WTC11 (cell line): ENCODE measurements around the gene TOR1A. TPM values are rescaled to one million over a fixed set of nuclear protein-coding genes. Genes with fewer than 3 reads are reported as not detected.

ENCODE experiments used
- ATAC-seq: fragments of 200-7000 bp; cut with Tn5 transposase; 2 replicates; pipeline ENCODE4 v1.10.0; 2021; ENCODE audit warnings: mild to moderate bottlenecking, moderate library complexity
- CTCF ChIA-PET: fragments of 300-600 bp; sonication (Branson Sonifier 250); formaldehyde crosslinking; loops from one replicate; lab custom pipeline; 2021; ENCODE audit warnings: antibody characterized with exemption; lab: Charles Lee
- POLR2A ChIA-PET: fragments of 350-600 bp; sonication (Branson Sonifier 250); formaldehyde crosslinking; loops from one replicate; lab custom pipeline; 2021; ENCODE audit warnings: antibody characterized with exemption; lab: Charles Lee
- DNase-seq: peaks from one replicate; pipeline ENCODE4 v3.0.0; 2021; ENCODE audit warnings: low spot score
- H3K27ac Mint-ChIP-seq: 2 replicates; pipeline ENCODE4 v1.8.0; 2021; ENCODE audit warnings: mixed read lengths
- H3K27me3 Mint-ChIP-seq: 2 replicates; pipeline ENCODE4 v1.8.0; 2021; ENCODE audit warnings: low read depth, mild to moderate bottlenecking, moderate library complexity, mixed read lengths
- H3K36me3 Mint-ChIP-seq: 2 replicates; pipeline ENCODE4 v1.8.0; 2021; ENCODE audit warnings: mixed read lengths
- H3K4me1 Mint-ChIP-seq: 2 replicates; pipeline ENCODE4 v1.8.0; 2022; ENCODE audit warnings: mixed read lengths
- H3K4me3 Mint-ChIP-seq: 2 replicates; pipeline ENCODE4 v1.8.0; 2021; ENCODE audit warnings: mild to moderate bottlenecking, moderate library complexity, mixed read lengths
- H3K9me3 Mint-ChIP-seq: 2 replicates; pipeline ENCODE4 v1.8.0; 2021; ENCODE audit warnings: mixed read lengths
- ARID4B ChIP-seq: sonication (generic); formaldehyde crosslinking; IDR thresholded peaks from 2 replicates; pipeline ENCODE4 v1.8.0; 2023; ENCODE audit warnings: missing genetic modification reagents, mild to moderate bottlenecking, borderline replicate concordance
- ATF1 ChIP-seq: sonication (generic); formaldehyde crosslinking; IDR thresholded peaks from 2 replicates; pipeline ENCODE4 v1.8.1; 2023; ENCODE audit warnings: mild to moderate bottlenecking, moderate library complexity, missing genetic modification reagents
- CDX4 ChIP-seq: fragments of 250-450 bp; sonication (Bioruptor Pico); IDR thresholded peaks from 2 replicates; pipeline ENCODE4 v1.9.0; 2021; ENCODE audit warnings: moderate library complexity, mild to moderate bottlenecking, inconsistent platforms, borderline replicate concordance
- CREB1 ChIP-seq: sonication (generic); formaldehyde crosslinking; IDR thresholded peaks from 2 replicates; pipeline ENCODE4 v1.8.0; 2023; ENCODE audit warnings: mild to moderate bottlenecking, missing genetic modification reagents
- ELF4 ChIP-seq: sonication (generic); formaldehyde crosslinking; IDR thresholded peaks from 2 replicates; pipeline ENCODE4 v1.8.1; 2022; ENCODE audit warnings: low read depth, mild to moderate bottlenecking, moderate library complexity, missing genetic modification reagents
- ETV6 ChIP-seq: sonication (generic); formaldehyde crosslinking; IDR thresholded peaks from 2 replicates; pipeline ENCODE4 v1.8.1; 2022; ENCODE audit warnings: mild to moderate bottlenecking, missing genetic modification reagents
- GRHL2 ChIP-seq: fragments of 250-450 bp; sonication (Bioruptor Pico); IDR thresholded peaks from 2 replicates; pipeline ENCODE4 v1.8.0; 2022; ENCODE audit warnings: mild to moderate bottlenecking, moderate library complexity; ENCODE audit not compliant: insufficient replicate concordance, severe bottlenecking
- NR1H2 ChIP-seq: sonication (generic); formaldehyde crosslinking; IDR thresholded peaks from 2 replicates; pipeline ENCODE4 v1.9.0; 2021; ENCODE audit warnings: mild to moderate bottlenecking, moderate library complexity, missing genetic modification reagents
- NR2C2 ChIP-seq: sonication (generic); formaldehyde crosslinking; IDR thresholded peaks from 2 replicates; pipeline ENCODE4 v1.8.0; 2022; ENCODE audit warnings: mild to moderate bottlenecking, missing genetic modification reagents
- RELA ChIP-seq: sonication (generic); formaldehyde crosslinking; IDR thresholded peaks from 2 replicates; pipeline ENCODE4 v1.8.1; 2022; ENCODE audit warnings: missing genetic modification reagents, mild to moderate bottlenecking, borderline replicate concordance
- SMAD4 ChIP-seq: sonication (generic); formaldehyde crosslinking; IDR thresholded peaks from 2 replicates; pipeline ENCODE4 v1.8.0; 2022; ENCODE audit warnings: mild to moderate bottlenecking, missing genetic modification reagents
- SOX15 ChIP-seq: fragments of 250-450 bp; sonication (Bioruptor Pico); IDR thresholded peaks from 2 replicates; pipeline ENCODE4 v1.9.0; 2021; ENCODE audit warnings: mild to moderate bottlenecking
- SP1 ChIP-seq: sonication (generic); formaldehyde crosslinking; conservative IDR thresholded peaks from 2 replicates; pipeline ENCODE4 v1.8.1; 2022; ENCODE audit warnings: missing genetic modification reagents
- TCF7 ChIP-seq: sonication (generic); formaldehyde crosslinking; IDR thresholded peaks from 2 replicates; pipeline ENCODE4 v1.8.0; 2022; ENCODE audit warnings: mild to moderate bottlenecking, low read depth, missing genetic modification reagents, moderate library complexity
- TEAD1 ChIP-seq: sonication (generic); formaldehyde crosslinking; IDR thresholded peaks from 2 replicates; pipeline ENCODE4 v1.8.0; 2022; ENCODE audit warnings: mild to moderate bottlenecking, missing genetic modification reagents
- ZBTB21 ChIP-seq: sonication (generic); formaldehyde crosslinking; IDR thresholded peaks from 2 replicates; pipeline ENCODE4 v1.8.1; 2023; ENCODE audit warnings: mild to moderate bottlenecking, missing genetic modification reagents, borderline replicate concordance
- ZNF423 ChIP-seq: fragments of 250-450 bp; sonication (Bioruptor Pico); IDR thresholded peaks from 2 replicates; pipeline ENCODE4 v2.1.2; 2022; ENCODE audit warnings: mild to moderate bottlenecking, moderate library complexity
- ZNF532 ChIP-seq: fragments of 250-450 bp; sonication (Bioruptor Pico); IDR thresholded peaks from 2 replicates; pipeline ENCODE4 v1.9.0; 2021; ENCODE audit warnings: mild to moderate bottlenecking, borderline replicate concordance
- total RNA-seq: library from RNA; stranded (reverse); gene quantifications from 3 replicates; pipeline ENCODE4 v1.2.3, GENCODE V29; 2021
- TF ChIP-seq, protein P1 (sequence below): sonication (generic); formaldehyde crosslinking; IDR thresholded peaks from 2 replicates; pipeline ENCODE4 v1.8.0; 2023; ENCODE audit warnings: mild to moderate bottlenecking, missing genetic modification reagents
- TF ChIP-seq, protein P2 (sequence below): fragments of 250-450 bp; sonication (Bioruptor Pico); IDR thresholded peaks from 2 replicates; pipeline ENCODE4 v1.8.0; 2021; ENCODE audit warnings: mild to moderate bottlenecking

Gene TOR1A
- total RNA-seq, 1 experiment from 2014 or later, result 32.7 TPM

- CTCF ChIA-PET, result no interaction called here
- TF ChIP-seq TEAD1 (no peak), RELA (CRISPR knock-in tag) (no peak), SMAD4 (CRISPR knock-in tag) (no peak), ZNF423 (CRISPR knock-in tag) (no peak), ATF1 (CRISPR knock-in tag) (no peak), CREB1 (CRISPR knock-in tag) (no peak), ZNF532 (CRISPR knock-in tag) (no peak), SP1 (CRISPR knock-in tag) (no peak), CDX4 (CRISPR knock-in tag) (no peak), ETV6 (CRISPR knock-in tag) (no peak), ARID4B (CRISPR knock-in tag) (no peak), SOX15 (CRISPR knock-in tag) (no peak), GRHL2 (CRISPR knock-in tag) (no peak), NR2C2 (no peak), ELF4 (no peak), TCF7 (CRISPR knock-in tag) (no peak), NR1H2 (no peak), ZBTB21 (no peak)
- TF ChIP-seq, protein P1, sequence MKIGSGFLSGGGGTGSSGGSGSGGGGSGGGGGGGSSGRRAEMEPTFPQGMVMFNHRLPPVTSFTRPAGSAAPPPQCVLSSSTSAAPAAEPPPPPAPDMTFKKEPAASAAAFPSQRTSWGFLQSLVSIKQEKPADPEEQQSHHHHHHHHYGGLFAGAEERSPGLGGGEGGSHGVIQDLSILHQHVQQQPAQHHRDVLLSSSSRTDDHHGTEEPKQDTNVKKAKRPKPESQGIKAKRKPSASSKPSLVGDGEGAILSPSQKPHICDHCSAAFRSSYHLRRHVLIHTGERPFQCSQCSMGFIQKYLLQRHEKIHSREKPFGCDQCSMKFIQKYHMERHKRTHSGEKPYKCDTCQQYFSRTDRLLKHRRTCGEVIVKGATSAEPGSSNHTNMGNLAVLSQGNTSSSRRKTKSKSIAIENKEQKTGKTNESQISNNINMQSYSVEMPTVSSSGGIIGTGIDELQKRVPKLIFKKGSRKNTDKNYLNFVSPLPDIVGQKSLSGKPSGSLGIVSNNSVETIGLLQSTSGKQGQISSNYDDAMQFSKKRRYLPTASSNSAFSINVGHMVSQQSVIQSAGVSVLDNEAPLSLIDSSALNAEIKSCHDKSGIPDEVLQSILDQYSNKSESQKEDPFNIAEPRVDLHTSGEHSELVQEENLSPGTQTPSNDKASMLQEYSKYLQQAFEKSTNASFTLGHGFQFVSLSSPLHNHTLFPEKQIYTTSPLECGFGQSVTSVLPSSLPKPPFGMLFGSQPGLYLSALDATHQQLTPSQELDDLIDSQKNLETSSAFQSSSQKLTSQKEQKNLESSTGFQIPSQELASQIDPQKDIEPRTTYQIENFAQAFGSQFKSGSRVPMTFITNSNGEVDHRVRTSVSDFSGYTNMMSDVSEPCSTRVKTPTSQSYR, result no peak
- TF ChIP-seq, protein P2, sequence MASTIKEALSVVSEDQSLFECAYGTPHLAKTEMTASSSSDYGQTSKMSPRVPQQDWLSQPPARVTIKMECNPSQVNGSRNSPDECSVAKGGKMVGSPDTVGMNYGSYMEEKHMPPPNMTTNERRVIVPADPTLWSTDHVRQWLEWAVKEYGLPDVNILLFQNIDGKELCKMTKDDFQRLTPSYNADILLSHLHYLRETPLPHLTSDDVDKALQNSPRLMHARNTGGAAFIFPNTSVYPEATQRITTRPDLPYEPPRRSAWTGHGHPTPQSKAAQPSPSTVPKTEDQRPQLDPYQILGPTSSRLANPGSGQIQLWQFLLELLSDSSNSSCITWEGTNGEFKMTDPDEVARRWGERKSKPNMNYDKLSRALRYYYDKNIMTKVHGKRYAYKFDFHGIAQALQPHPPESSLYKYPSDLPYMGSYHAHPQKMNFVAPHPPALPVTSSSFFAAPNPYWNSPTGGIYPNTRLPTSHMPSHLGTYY (CRISPR knock-in tag), result no peak
- no peak for DNase-seq
Observed at GRCh38 chr9:129865668-129866320, 41.9 kb upstream of the TOR1A start.

More at GRCh38 chr9:129865668-129866320, 41.9 kb upstream of the TOR1A start:
- Mint-ChIP-seq H3K36me3 (peaks cover 28% of the 10 kb centered on the region), H3K9me3 (no peaks in the 10 kb centered on the region), H3K27me3 (no peaks in the 10 kb centered on the region), H3K4me3 (no peak overlapping the region), H3K4me1 (no peaks in the 10 kb centered on the region), H3K27ac (no peak overlapping the region)
- ATAC-seq, result no peak
- POLR2A ChIA-PET, result interaction anchor here (0.6 kb wide), 1 partner anchor 1189 kb away, joined by 3 read pairs; no protein-coding TSS in a partner anchor
